ENCODE measurements around the gene SEMA3A.
A peak's percentile ranks its signal among the peaks of the same experiment; 100 is the strongest.

SEMA3A gene

GRCh38 chr7:84042110-84042539 is 152.5 kb downstream of the SEMA3A start:
- H3K27ac Mint-ChIP-seq, result peak overlapping the region; percentile 84
- DNase-seq, result no peak
- no peaks in the 10 kb centered on the region for H3K9me3 Mint-ChIP-seq
- H3K4me1 Mint-ChIP-seq, result peaks cover 39% of the 10 kb centered on the region
- peaks cover 20% of the 10 kb centered on the region for H3K36me3 Mint-ChIP-seq (ENCODE audit: low read depth)
- H3K4me3 Mint-ChIP-seq, result no peak overlapping the region
- no peak for TF ChIP-seq CTCF (IDR thresholded peaks at IDR 0.05)
- no peaks in the 10 kb centered on the region for H3K27me3 Mint-ChIP-seq (ENCODE audit: low read depth, poor library complexity)

GRCh38 chr7:84041649-84042048 is 152.9 kb downstream of the SEMA3A start:
- no peak for DNase-seq
- no peak overlapping the region for H3K4me3 Mint-ChIP-seq
- peaks cover 20% of the 10 kb centered on the region for H3K36me3 Mint-ChIP-seq (ENCODE audit: low read depth)
- peaks cover 39% of the 10 kb centered on the region for H3K4me1 Mint-ChIP-seq
- no peaks in the 10 kb centered on the region for H3K9me3 Mint-ChIP-seq
- no peak for TF ChIP-seq CTCF (IDR thresholded peaks at IDR 0.05)
- peak overlapping the region; percentile 84 for H3K27ac Mint-ChIP-seq
- H3K27me3 Mint-ChIP-seq (ENCODE audit: low read depth, poor library complexity), result no peaks in the 10 kb centered on the region

GRCh38 chr7:84040355-84040754 is 154.2 kb downstream of the SEMA3A start:
- Mint-ChIP-seq H3K4me1 (peaks cover 39% of the 10 kb centered on the region), H3K9me3 (no peaks in the 10 kb centered on the region), H3K36me3 (ENCODE audit: low read depth) (peaks cover 12% of the 10 kb centered on the region), H3K27me3 (ENCODE audit: low read depth, poor library complexity) (no peaks in the 10 kb centered on the region), H3K27ac (peak overlapping the region; percentile 75), H3K4me3 (no peak overlapping the region)
- no peak for DNase-seq
- TF ChIP-seq CTCF (IDR thresholded peaks at IDR 0.05), result no peak

- H3K27me3 Mint-ChIP-seq (ENCODE audit: low read depth, poor library complexity), result no peaks in the 10 kb centered on the region
These were observed 155.2 kb downstream of the SEMA3A start for GRCh38 chr7:84039432-84039831.

GRCh38 chr7:84027678-84028077 is 166.9 kb downstream of the SEMA3A start:
- TF ChIP-seq CTCF (IDR thresholded peaks at IDR 0.05), result no peak
- Mint-ChIP-seq H3K4me3 (no peak overlapping the region), H3K4me1 (peaks cover 4% of the 10 kb centered on the region), H3K27me3 (ENCODE audit: low read depth, poor library complexity) (no peaks in the 10 kb centered on the region), H3K36me3 (ENCODE audit: low read depth) (peaks cover 14% of the 10 kb centered on the region), H3K9me3 (no peaks in the 10 kb centered on the region), H3K27ac (no peak overlapping the region)
- DNase-seq, result no peak

More at GRCh38 chr7:84039432-84039831, 155.2 kb downstream of the SEMA3A start:
- Mint-ChIP-seq H3K27ac (no peak overlapping the region), H3K9me3 (no peaks in the 10 kb centered on the region), H3K36me3 (ENCODE audit: low read depth) (peaks cover 4% of the 10 kb centered on the region), H3K4me3 (no peak overlapping the region), H3K4me1 (peaks cover 35% of the 10 kb centered on the region)
- TF ChIP-seq CTCF (IDR thresholded peaks at IDR 0.05), result no peak
- no peak for DNase-seq

GRCh38 chr7:84025332-84025927 is 169.2 kb downstream of the SEMA3A start:
- H3K36me3 Mint-ChIP-seq (ENCODE audit: low read depth), result peaks cover 14% of the 10 kb centered on the region
- H3K27me3 Mint-ChIP-seq (ENCODE audit: low read depth, poor library complexity), result no peaks in the 10 kb centered on the region
- no peak overlapping the region for H3K4me3 Mint-ChIP-seq
- peak; percentile 5 for DNase-seq
- H3K9me3 Mint-ChIP-seq, result no peaks in the 10 kb centered on the region
- no peak for TF ChIP-seq CTCF (IDR thresholded peaks at IDR 0.05)
- peaks cover 4% of the 10 kb centered on the region for H3K4me1 Mint-ChIP-seq
- peak overlapping the region; percentile 78 for H3K27ac Mint-ChIP-seq

All from nephron progenitor cell (in vitro differentiated cells).